Fibroblast of skin of abdomen (primary cell): Measurements from ENCODE around the gene STKLD1.

Experiments
- DNase-seq: peaks from one replicate; pipeline ENCODE4 v3.0.0-alpha.2; 2013

The STKLD1 gene

GRCh38 chr9:133345596-133345995 is 30.6 kb upstream of the STKLD1 start:
- no peak for DNase-seq

GRCh38 chr9:133346021-133346785 is 30.0 kb upstream of the STKLD1 start:
- no peak for DNase-seq

GRCh38 chr9:133347515-133347984 is 28.6 kb upstream of the STKLD1 start:
- DNase-seq, result peak; percentile 25

- peak; percentile 97 for DNase-seq
Measured at GRCh38 chr9:133347985-133348717, 28.0 kb upstream of the STKLD1 start, which contains the start of the genes MED22 and RPL7A. MED22 (minus strand) TSS chr9:133348131; CDS start chr9:133346662, 1,469 bp downstream. RPL7A (plus strand) TSS chr9:133348218; CDS start chr9:133348244, 26 bp downstream.

- DNase-seq, result no peak
Measured at GRCh38 chr9:133348718-133349573, 27.2 kb upstream of the STKLD1 start.

GRCh38 chr9:133349965-133350616 is 26.1 kb upstream of the STKLD1 start:
- DNase-seq, result no peak

GRCh38 chr9:133351526-133351907 is 24.6 kb upstream of the STKLD1 start:
- no peak for DNase-seq

GRCh38 chr9:133351908-133352634 is 24.1 kb upstream of the STKLD1 start:
- peak; percentile 67 for DNase-seq

- DNase-seq, result no peak
Measured at GRCh38 chr9:133352635-133353340, 23.4 kb upstream of the STKLD1 start.

GRCh38 chr9:133353548-133353947 is 22.6 kb upstream of the STKLD1 start:
- no peak for DNase-seq

GRCh38 chr9:133354766-133355165 is 21.4 kb upstream of the STKLD1 start:
- DNase-seq, result no peak

- no peak for DNase-seq
Measured at GRCh38 chr9:133355881-133356357, 20.2 kb upstream of the STKLD1 start.

GRCh38 chr9:133356391-133357091 is 19.6 kb upstream of the STKLD1 start, which contains the start of the genes SURF1 and SURF2:
SURF1 (minus strand) TSS chr9:133356487; CDS start chr9:133356453, 34 bp downstream.
SURF2 (plus strand) TSS chr9:133356550; CDS start chr9:133356593, 43 bp downstream.
- DNase-seq, result peak; percentile 77

- no peak for DNase-seq
Measured at GRCh38 chr9:133357656-133358055, 18.5 kb upstream of the STKLD1 start.

GRCh38 chr9:133359399-133360175 is 16.6 kb upstream of the STKLD1 start:
- no peak for DNase-seq

GRCh38 chr9:133360400-133361393 is 15.5 kb upstream of the STKLD1 start:
- DNase-seq, result no peak

- no peak for DNase-seq
Measured at GRCh38 chr9:133361507-133362092, 14.6 kb upstream of the STKLD1 start.
